Suprapubic skin (tissue), 4 donors: ENCODE measurements around the gene CD164. TPM values are rescaled to one million over a fixed set of nuclear protein-coding genes. Genes with fewer than 3 reads are reported as not detected.
"Not testable (repeated sequence)": the region's sequence is repeated elsewhere in the genome, so short reads cannot be mapped to it uniquely, and the experiment has no call there.

Source experiments
- DNase-seq, 2 donors: peaks; one replicate each; pipeline ENCODE4 v3.0.0-alpha.2; 2019; ENCODE audit warnings: low spot score in 2 of 2
- H3K27ac ChIP-seq: fragments of 200-600 bp; sonication (generic); one replicate; pipeline ENCODE4 v1.5.1; 2019
- H3K27me3 ChIP-seq: fragments of 200-600 bp; sonication (generic); one replicate; pipeline ENCODE4 v1.5.1; 2019
- H3K36me3 ChIP-seq: fragments of 200-600 bp; sonication (generic); one replicate; pipeline ENCODE4 v1.5.1; 2019
- H3K4me1 ChIP-seq: fragments of 200-600 bp; sonication (generic); one replicate; pipeline ENCODE4 v1.5.1; 2019
- H3K4me3 ChIP-seq: fragments of 200-600 bp; sonication (generic); one replicate; pipeline ENCODE4 v1.5.1; 2019; ENCODE audit warnings: mild to moderate bottlenecking
- H3K9me3 ChIP-seq: fragments of 200-600 bp; sonication (generic); one replicate; pipeline ENCODE4 v1.5.1; 2019
- CTCF ChIP-seq, 2 donors: fragments of 200-600 bp in 1 of 2; fragments of 450-650 bp in 1 of 2; sonication (generic) in 1 of 2; IDR thresholded peaks; one replicate each; pipeline ENCODE4 v1.5.1; 2016 to 2019; ENCODE audit warnings: antibody characterized with exemption in 2 of 2, mild to moderate bottlenecking in 1 of 2, moderate library complexity in 1 of 2
- EP300 ChIP-seq: sonication (generic); formaldehyde crosslinking; IDR thresholded peaks from one replicate; pipeline ENCODE4 v1.6.1; 2017; ENCODE audit warnings: antibody characterized with exemption
- POLR2A ChIP-seq, 2 donors: fragments of 450-650 bp; IDR thresholded peaks; one replicate each; pipeline ENCODE4 v1.6.1; 2017; ENCODE audit warnings: antibody characterized with exemption in 2 of 2, mild to moderate bottlenecking in 2 of 2, moderate library complexity in 2 of 2
- POLR2AphosphoS5 ChIP-seq, 3 donors: sonication (generic); formaldehyde crosslinking; IDR thresholded peaks; one replicate each; pipeline ENCODE4 v1.6.1; 2017; ENCODE audit warnings: antibody characterized with exemption in 3 of 3
- WGBS: methylation state at CpG from one replicate; pipeline ENCODE4 v1.1.5; 2018; 5-methylcytosine and 5-hydroxymethylcytosine counted together
- total RNA-seq, 4 donors: library from RNA; depleted of rRNA; stranded (reverse); fragments of >200 nt; gene quantifications; one replicate each; pipeline ENCODE4 v1.1.0, GENCODE V29; 2016

CD164 gene
- total RNA-seq, 4 donors from 2014 or later: 122 to 174 (median 139) TPM

- TF ChIP-seq POLR2A (IDR thresholded peaks at IDR 0.05) (no peak), CTCF (IDR thresholded peaks at IDR 0.05) (no peak), EP300 (no peak), POLR2AphosphoS5 (IDR thresholded peaks at IDR 0.05) (no peak)
- no peaks in the 10 kb centered on the region for H3K36me3 ChIP-seq
- no peaks in the 10 kb centered on the region for H3K27me3 ChIP-seq
- peaks cover 12% of the 10 kb centered on the region for H3K4me1 ChIP-seq
- H3K27ac ChIP-seq: no peak overlapping the region
- H3K9me3 ChIP-seq: no peaks in the 10 kb centered on the region
- no peak overlapping the region for H3K4me3 ChIP-seq
- WGBS: 74% methylated on average over 5 of the region's 5 CpGs
- no peak for DNase-seq
Measured at GRCh38 chr6:109342506-109342905, 39.8 kb downstream of the CD164 start.

GRCh38 chr6:109340811-109341210 is 41.5 kb downstream of the CD164 start:
- no peak overlapping the region for H3K4me3 ChIP-seq
- 72% methylated on average over 4 of the region's 4 CpGs for WGBS
- no peaks in the 10 kb centered on the region for H3K27me3 ChIP-seq
- no peaks in the 10 kb centered on the region for H3K36me3 ChIP-seq
- H3K27ac ChIP-seq: no peak overlapping the region
- no peak for DNase-seq
- no peak for TF ChIP-seq POLR2AphosphoS5 (IDR thresholded peaks at IDR 0.05)
- no peak for TF ChIP-seq POLR2A (IDR thresholded peaks at IDR 0.05)
- no peak for TF ChIP-seq CTCF (IDR thresholded peaks at IDR 0.05)
- TF ChIP-seq EP300: no peak
- peaks cover 8% of the 10 kb centered on the region for H3K4me1 ChIP-seq
- no peaks in the 10 kb centered on the region for H3K9me3 ChIP-seq

GRCh38 chr6:109339906-109340678 is 42.2 kb downstream of the CD164 start:
- TF ChIP-seq POLR2A (IDR thresholded peaks at IDR 0.05) (no peak), POLR2AphosphoS5 (IDR thresholded peaks at IDR 0.05) (no peak), CTCF (IDR thresholded peaks at IDR 0.05) (no peak), EP300 (no peak)
- Histone ChIP-seq H3K9me3 (no peaks in the 10 kb centered on the region), H3K27ac (no peak overlapping the region), H3K36me3 (no peaks in the 10 kb centered on the region), H3K27me3 (no peaks in the 10 kb centered on the region), H3K4me1 (peaks cover 8% of the 10 kb centered on the region), H3K4me3 (no peak overlapping the region)
- no peak for DNase-seq
- 49% methylated on average over 2 of the region's 2 CpGs for whole genome bisulfite sequencing

GRCh38 chr6:109336221-109336961 is 45.9 kb downstream of the CD164 start:
- H3K4me3 ChIP-seq: no peak overlapping the region
- no peaks in the 10 kb centered on the region for H3K27me3 ChIP-seq
- no peak for TF ChIP-seq EP300
- no peak for TF ChIP-seq POLR2AphosphoS5 (IDR thresholded peaks at IDR 0.05)
- TF ChIP-seq POLR2A (IDR thresholded peaks at IDR 0.05): no peak
- TF ChIP-seq CTCF (IDR thresholded peaks at IDR 0.05): no peak
- DNase-seq: no peak
- H3K9me3 ChIP-seq: no peaks in the 10 kb centered on the region
- H3K27ac ChIP-seq: no peak overlapping the region
- no peaks in the 10 kb centered on the region for H3K36me3 ChIP-seq
- H3K4me1 ChIP-seq: peaks cover 6% of the 10 kb centered on the region
- WGBS: 60% methylated on average over 3 of the region's 3 CpGs

- H3K9me3 ChIP-seq, H3K4me3 ChIP-seq, H3K27ac ChIP-seq, DNase-seq, H3K36me3 ChIP-seq, H3K27me3 ChIP-seq, H3K4me1 ChIP-seq: not testable (repeated sequence)
- WGBS: 97% methylated on average over 1 of the region's 1 CpG
Measured at GRCh38 chr6:109333870-109334269, 48.4 kb downstream of the CD164 start.
